HepG2 (cell line): ENCODE data around the gene NELL2. TPM values are rescaled to one million over a fixed set of nuclear protein-coding genes. Genes with fewer than 3 reads are reported as not detected.

ENCODE experiments used
- ATAC-seq: fragments of 200-7000 bp; cut with Tn5 transposase; 3 replicates; pipeline ENCODE4 v1.9.1; 2020; ENCODE audit warnings: mild to moderate bottlenecking, moderate library complexity
- BruUV-seq: library from RNA; stranded (reverse); fragments of 400-500 nt; replicated peaks from 2 replicates; lab custom pipeline; 2021; lab: Mats Ljungman, UMichigan
- CTCF ChIA-PET: fragments of 300-600 bp; formaldehyde crosslinking; extraction: SDS; loops from one replicate; lab custom pipeline; 2021; ENCODE audit warnings: low total read pairs, inconsistent platforms, low intra/inter-chr PET ratio; lab: Yijun Ruan, JAX
- POLR2A ChIA-PET: fragments of 350-600 bp; sonication (Branson Sonifier 250); formaldehyde crosslinking; loops from one replicate; lab custom pipeline; 2020; ENCODE audit warnings: antibody characterized with exemption, inconsistent platforms; lab: Yijun Ruan, JAX
- DNase-seq: peaks from one replicate; pipeline ENCODE4 v3.0.0-alpha.2; 2015; ENCODE audit warnings: low spot score
- FAIRE-seq: peaks from 3 replicates; lab custom pipeline; 2011; peaks lifted over from hg19 to GRCh38; lab: Jason Lieb, UNC
- H2AFZ ChIP-seq: one replicate; pipeline ENCODE4 v1.6.1; 2011; ENCODE audit warnings: low read length, inconsistent platforms
- H3K27ac ChIP-seq: fragments of 300-600 bp; 3 replicates; pipeline ENCODE4 v1.8.0; 2011; ENCODE audit warnings: mixed run types, mild to moderate bottlenecking, mixed read lengths, low read length, inconsistent platforms; ENCODE audit not compliant: insufficient read depth; ENCODE audit errors: extremely low read length
- H3K27me3 ChIP-seq, 2 experiments: fragments of 200-600 bp in 1 of 2; 2 replicates in 1 of 2; 3 replicates in 1 of 2; pipeline versions ENCODE4 v1.6.0 to v1.8.0; 2011; ENCODE audit warnings: low read length in 2 of 2, mild to moderate bottlenecking in 2 of 2, moderate library complexity in 2 of 2, inconsistent platforms in 1 of 2; ENCODE audit not compliant: insufficient read depth in 2 of 2, control insufficient read depth in 1 of 2
- H3K36me3 ChIP-seq, 2 experiments: fragments of 200-600 bp in 1 of 2; replicated peaks in 1 of 2; 2 replicates in 1 of 2; 3 replicates in 1 of 2; pipeline versions ENCODE4 v1.5.1 to v1.8.0; 2011; ENCODE audit warnings: low read length in 2 of 2, inconsistent platforms in 1 of 2; ENCODE audit not compliant: insufficient read depth in 2 of 2, control insufficient read depth in 1 of 2
- H3K4me1 ChIP-seq: 2 replicates; pipeline ENCODE4 v1.5.1; 2012; ENCODE audit warnings: low read length, inconsistent platforms; ENCODE audit not compliant: insufficient read depth
- H3K4me2 ChIP-seq: 2 replicates; pipeline ENCODE4 v1.6.0; 2011; ENCODE audit warnings: low read depth, low read length, inconsistent platforms
- H3K4me3 ChIP-seq, 3 experiments: fragments of 200-600 bp in 1 of 3; sonication (generic), shearing (Covaris generic) in 1 of 3; replicated peaks in 1 of 3; 2 replicates each; pipeline ENCODE4 v1.5.1; 2011 to 2016; ENCODE audit warnings: low read length in 3 of 3, inconsistent platforms in 2 of 3, low read depth in 2 of 3, mild to moderate bottlenecking in 2 of 3, control low read depth in 1 of 3, mixed read lengths in 1 of 3; ENCODE audit not compliant: insufficient read depth in 1 of 3
- H3K79me2 ChIP-seq: one replicate; pipeline ENCODE4 v1.6.1; 2011; ENCODE audit warnings: low read length, inconsistent platforms; ENCODE audit not compliant: insufficient read depth
- H3K9ac ChIP-seq: 2 replicates; pipeline ENCODE4 v1.6.0; 2011; ENCODE audit warnings: mild to moderate bottlenecking, low read depth, low read length, inconsistent platforms; ENCODE audit not compliant: insufficient read depth
- H3K9me3 ChIP-seq: 2 replicates; pipeline ENCODE4 v1.5.1; 2012; ENCODE audit warnings: mild to moderate bottlenecking, low read length
- H4K20me1 ChIP-seq: 2 replicates; pipeline ENCODE4 v1.6.0; 2011; ENCODE audit warnings: inconsistent platforms, mild to moderate bottlenecking, low read length, moderate library complexity; ENCODE audit not compliant: insufficient read depth
- ARHGAP35 ChIP-seq: sonication (generic); formaldehyde crosslinking; IDR thresholded peaks from 2 replicates; pipeline ENCODE4 v1.9.0; 2022; ENCODE audit warnings: mild to moderate bottlenecking, inconsistent platforms, moderate library complexity, missing genetic modification reagents, borderline replicate concordance
- ATF7 ChIP-seq, 2 experiments: fragments of 450-650 bp in 1 of 2; sonication (generic) in 1 of 2; formaldehyde crosslinking in 1 of 2; IDR thresholded peaks; 2 replicates each; pipeline versions ENCODE4 v1.4.0 to v1.6.1; 2016 to 2020; ENCODE audit warnings: antibody characterized with exemption in 1 of 2, mild to moderate bottlenecking in 1 of 2, missing genetic modification reagents in 1 of 2
- CREB1 ChIP-seq, 2 experiments: fragments of 450-650 bp in 1 of 2; IDR thresholded peaks; 2 replicates each; pipeline ENCODE4 v1.6.1; 2016 to 2017; ENCODE audit warnings: control low read depth in 1 of 2, mild to moderate bottlenecking in 1 of 2, missing compliant biosample characterization in 1 of 2, missing genetic modification characterization in 1 of 2
- ETV6 ChIP-seq: sonication (generic); formaldehyde crosslinking; conservative IDR thresholded peaks from 2 replicates; pipeline ENCODE4 v1.4.0; 2020; ENCODE audit warnings: missing genetic modification reagents
- FUBP1 ChIP-seq: sonication (generic); formaldehyde crosslinking; IDR thresholded peaks from 2 replicates; pipeline ENCODE4 v1.5.1; 2020; ENCODE audit warnings: missing genetic modification reagents, mild to moderate bottlenecking, borderline replicate concordance
- HNF1B ChIP-seq: sonication (generic); formaldehyde crosslinking; IDR thresholded peaks from 2 replicates; pipeline ENCODE4 v1.5.1; 2020; ENCODE audit warnings: mild to moderate bottlenecking, moderate library complexity, missing genetic modification reagents
- SYNCRIP ChIP-seq: fragments of 200-400 bp; formaldehyde crosslinking; IDR thresholded peaks from 2 replicates; pipeline ENCODE4 v1.6.1; 2018; ENCODE audit warnings: mild to moderate bottlenecking, low read depth, low read length; ENCODE audit not compliant: insufficient read depth
- UBTF ChIP-seq: sonication (generic); formaldehyde crosslinking; IDR thresholded peaks from 2 replicates; pipeline ENCODE4 v1.4.0; 2020; ENCODE audit warnings: mild to moderate bottlenecking, missing genetic modification reagents
- ZNF207 ChIP-seq: fragments of 450-650 bp; IDR thresholded peaks from 2 replicates; pipeline ENCODE4 v1.6.1; 2016; ENCODE audit warnings: antibody characterized with exemption, borderline replicate concordance
- ZNF251 ChIP-seq: sonication (generic); formaldehyde crosslinking; IDR thresholded peaks from 2 replicates; pipeline ENCODE4 v1.9.0; 2021; ENCODE audit warnings: mild to moderate bottlenecking, missing genetic modification reagents
- ZNF530 ChIP-seq: sonication (generic); formaldehyde crosslinking; IDR thresholded peaks from 2 replicates; pipeline ENCODE4 v1.5.0; 2020; ENCODE audit warnings: low read depth, mild to moderate bottlenecking, missing genetic modification reagents
- ZNF557 ChIP-seq: sonication (generic); formaldehyde crosslinking; IDR thresholded peaks from 2 replicates; pipeline ENCODE4 v1.4.0; 2020; ENCODE audit warnings: missing genetic modification reagents
- ZNF878 ChIP-seq: sonication (generic); formaldehyde crosslinking; IDR thresholded peaks from 2 replicates; pipeline ENCODE4 v1.8.1; 2023; ENCODE audit warnings: mild to moderate bottlenecking, missing genetic modification reagents, moderate library complexity
- WGBS: methylation state at CpG from one replicate; pipeline ENCODE4 v1.1.6; 2017; ENCODE audit warnings: low lambda C conversion rate; 5-methylcytosine and 5-hydroxymethylcytosine counted together
- in situ Hi-C: cut with HindIII; loops from 2 replicates; pipeline ENCODE4 v1.10.0; 2017; ENCODE audit warnings: low pct_unique_long_range_greater_than_20kb; ENCODE audit not compliant: extremely low pct_ligation_motif_present
- intact Hi-C: fragments of 100-400 bp; cut with micrococcal nuclease; formaldehyde crosslinking; loops from one replicate; pipeline ENCODE4 v1.10.0; 2022; ENCODE audit not compliant: unreplicated experiment
- polyA plus RNA-seq, 8 experiments: library from polyadenylated mRNA; depleted of rRNA in 3 of 8; stranded (reverse) in 7 of 8; unstranded in 1 of 8; fragments of >200 nt; fragmentation: Illumina TruSeq in 4 of 8; extraction: Trizol in 4 of 8; gene quantifications; 2 replicates each; pipeline versions ENCODE4 v1.2.1 to v1.2.3, GENCODE V29; 2011 to 2016; ENCODE audit warnings: low read depth in 4 of 8, missing spikeins in 1 of 8, mixed read lengths in 1 of 8; ENCODE audit not compliant: insufficient read depth in 1 of 8
- total RNA-seq, 5 experiments: library from RNA; depleted of rRNA; stranded (reverse); fragments of >200 nt; fragmentation: Illumina TruSeq; extraction: Trizol; gene quantifications; 2 replicates each; pipeline ENCODE4 v1.2.3, GENCODE V29; 2016; ENCODE audit warnings: low read depth in 1 of 5

The NELL2 gene
- total and polyA plus RNA-seq, 2 of the 13 experiments (the other 11 are each of a cell fraction or from before 2014, with no cell fraction given), result 0.11 TPM; not detected in 1

GRCh38 chr12:44565163-44565562 is 311.0 kb downstream of the NELL2 start:
- no peak overlapping the region for H3K27ac ChIP-seq
- H3K4me2 ChIP-seq, result no peak overlapping the region
- FAIRE-seq, result no peak
- H3K9me3 ChIP-seq, result no peaks in the 10 kb centered on the region
- no peak overlapping the region for H2AFZ ChIP-seq
- in situ Hi-C loops (no loop called here), intact Hi-C loops (no loop called here)
- DNase-seq, result no peak
- H3K4me1 ChIP-seq, result no peaks in the 10 kb centered on the region
- no peaks in the 10 kb centered on the region for H3K79me2 ChIP-seq
- H3K4me3 ChIP-seq, result no peak overlapping the region
- no peaks in the 10 kb centered on the region for H3K36me3 ChIP-seq
- no peaks in the 10 kb centered on the region for H3K27me3 ChIP-seq
- BruUV-seq, result no TSS peak
- no peak overlapping the region for H3K9ac ChIP-seq
- H4K20me1 ChIP-seq, result no peaks in the 10 kb centered on the region
- ATAC-seq, result no peak
- POLR2A ChIA-PET, result no interaction called here
- TF ChIP-seq ATF7 (IDR thresholded peaks at IDR 0.05) (peak; percentile 96), ATF7 (CRISPR knock-in tag; IDR thresholded peaks at IDR 0.05) (no peak), CREB1 (IDR thresholded peaks at IDR 0.05) (0 out of 2 replicates have a peak, but pooled peaks have one; percentile 20), CREB1 (CRISPR knock-in tag; IDR thresholded peaks at IDR 0.05) (no peak), UBTF (CRISPR knock-in tag) (no peak)
- CTCF ChIA-PET, result no interaction called here
- WGBS, result 1% methylated on average over 5 of the region's 5 CpGs

- no peaks in the 10 kb centered on the region for H3K79me2 ChIP-seq
- ATAC-seq (no peak), FAIRE-seq (no peak), DNase-seq (no peak)
- no peaks in the 10 kb centered on the region for H3K27me3 ChIP-seq
- 7% methylated on average over 4 of the region's 4 CpGs for WGBS
- ChIA-PET CTCF (no interaction called here), POLR2A (no interaction called here)
- no peaks in the 10 kb centered on the region for H3K36me3 ChIP-seq
- no peak overlapping the region for H3K4me2 ChIP-seq
- intact Hi-C loops (no loop called here), in situ Hi-C loops (no loop called here)
- no peak overlapping the region for H2AFZ ChIP-seq
- H3K4me3 ChIP-seq, result no peak overlapping the region
- no TSS peak for BruUV-seq
- H3K9ac ChIP-seq, result no peak overlapping the region
- H3K9me3 ChIP-seq, result no peaks in the 10 kb centered on the region
- no peaks in the 10 kb centered on the region for H4K20me1 ChIP-seq
- no peaks in the 10 kb centered on the region for H3K4me1 ChIP-seq
- no peak overlapping the region for H3K27ac ChIP-seq
- TF ChIP-seq ZNF207 (no peak), ARHGAP35 (CRISPR knock-in tag) (no peak), ZNF530 (CRISPR knock-in tag) (no peak), ZNF251 (CRISPR knock-in tag) (no peak), ETV6 (CRISPR knock-in tag) (no peak), HNF1B (CRISPR knock-in tag) (no peak), ZNF557 (CRISPR knock-in tag) (no peak), ZNF878 (CRISPR knock-in tag) (no peak), FUBP1 (no peak), SYNCRIP (no peak)
Observed at GRCh38 chr12:44563486-44563885, 312.6 kb downstream of the NELL2 start.
